ENCODE measurements around the gene ADGRV1. TPM values are rescaled to one million over a fixed set of nuclear protein-coding genes. Genes with fewer than 3 reads are reported as not detected.

Gene ADGRV1
- polyA plus RNA-seq (2012; ENCODE audit: insufficient read depth, insufficient read length) = 0.25 TPM

- no peak for DNase-seq (ENCODE audit: low read depth, low spot score)
- no peak within 1 kb of the TSS for H3K4me3 ChIP-seq (ENCODE audit: low read length)
Observed at GRCh38 chr5:90558344-90559192, at the start of gene ADGRV1. Gene ADGRV1, plus strand, starts transcription at chr5:90558797. Its CDS starts 99 bp downstream, at chr5:90558896.

GRCh38 chr5:90510438-90510837 is 48.2 kb upstream of the ADGRV1 start:
- DNase-seq (ENCODE audit: low read depth, low spot score) = no peak
- H3K4me3 ChIP-seq (ENCODE audit: low read length) = no peak overlapping the region

- H3K4me3 ChIP-seq (ENCODE audit: low read length) = no peak overlapping the region
- DNase-seq (ENCODE audit: low read depth, low spot score) = no peak
Observed at GRCh38 chr5:90514520-90514919, 44.1 kb upstream of the ADGRV1 start.

GRCh38 chr5:90518661-90519060 is 39.9 kb upstream of the ADGRV1 start:
- DNase-seq (ENCODE audit: low read depth, low spot score) = peak; percentile 30

GRCh38 chr5:90519081-90519480 is 39.5 kb upstream of the ADGRV1 start:
- no peak overlapping the region for H3K4me3 ChIP-seq (ENCODE audit: low read length)
- DNase-seq (ENCODE audit: low read depth, low spot score) = no peak

More at GRCh38 chr5:90518661-90519060, 39.9 kb upstream of the ADGRV1 start:
- H3K4me3 ChIP-seq (ENCODE audit: low read length) = no peak overlapping the region

- no peak for DNase-seq (ENCODE audit: low read depth, low spot score)
- H3K4me3 ChIP-seq (ENCODE audit: low read length) = peak overlapping the region; percentile 91
Observed at GRCh38 chr5:90528601-90529193, 29.9 kb upstream of the ADGRV1 start.

- DNase-seq (ENCODE audit: low read depth, low spot score) = peak; percentile 88
- peak within 1 kb of the TSS; percentile 91 for H3K4me3 ChIP-seq (ENCODE audit: low read length)
Observed at GRCh38 chr5:90529194-90529938, 29.2 kb upstream of the ADGRV1 start, which contains the start of gene LYSMD3. Gene LYSMD3, minus strand, starts transcription at chr5:90529584. Its CDS starts 4,295 bp downstream, at chr5:90525289.

- DNase-seq (ENCODE audit: low read depth, low spot score) = peak; percentile 67
- peak overlapping the region; percentile 91 for H3K4me3 ChIP-seq (ENCODE audit: low read length)
Observed at GRCh38 chr5:90529939-90530677, 28.5 kb upstream of the ADGRV1 start.

- H3K4me3 ChIP-seq (ENCODE audit: low read length) = no peak overlapping the region
- DNase-seq (ENCODE audit: low read depth, low spot score) = no peak
Observed at GRCh38 chr5:90530736-90531487, 27.7 kb upstream of the ADGRV1 start.

- DNase-seq (ENCODE audit: low read depth, low spot score) = no peak
- H3K4me3 ChIP-seq (ENCODE audit: low read length) = no peak overlapping the region
Observed at GRCh38 chr5:90533794-90534193, 24.8 kb upstream of the ADGRV1 start.

- no peak for DNase-seq (ENCODE audit: low read depth, low spot score)
- no peak overlapping the region for H3K4me3 ChIP-seq (ENCODE audit: low read length)
Observed at GRCh38 chr5:90534922-90535321, 23.7 kb upstream of the ADGRV1 start.

- no peak overlapping the region for H3K4me3 ChIP-seq (ENCODE audit: low read length)
- DNase-seq (ENCODE audit: low read depth, low spot score) = no peak
Observed at GRCh38 chr5:90542827-90543519, 15.6 kb upstream of the ADGRV1 start.

- DNase-seq (ENCODE audit: low read depth, low spot score) = no peak
- H3K4me3 ChIP-seq (ENCODE audit: low read length) = no peak overlapping the region
Observed at GRCh38 chr5:90545511-90545910, 13.1 kb upstream of the ADGRV1 start.

GRCh38 chr5:90546216-90546837 is 12.3 kb upstream of the ADGRV1 start:
- no peak overlapping the region for H3K4me3 ChIP-seq (ENCODE audit: low read length)
- DNase-seq (ENCODE audit: low read depth, low spot score) = no peak

GRCh38 chr5:90547072-90547536 is 11.5 kb upstream of the ADGRV1 start:
- H3K4me3 ChIP-seq (ENCODE audit: low read length) = no peak overlapping the region
- DNase-seq (ENCODE audit: low read depth, low spot score) = no peak

- no peak overlapping the region for H3K4me3 ChIP-seq (ENCODE audit: low read length)
- DNase-seq (ENCODE audit: low read depth, low spot score) = no peak
Observed at GRCh38 chr5:90548069-90548593, 10.5 kb upstream of the ADGRV1 start.

- no peak for DNase-seq (ENCODE audit: low read depth, low spot score)
- H3K4me3 ChIP-seq (ENCODE audit: low read length) = no peak overlapping the region
Observed at GRCh38 chr5:90549223-90549622, 9.4 kb upstream of the ADGRV1 start.

Measured in Jurkat, Clone E6-1 (cell line).